ENCODE measurements around the gene COL10A1. TPM values are rescaled to one million over a fixed set of nuclear protein-coding genes. Genes with fewer than 3 reads are reported as not detected.

COL10A1 gene
- total and polyA plus RNA-seq, 2 experiments from 2014 or later, result 0.28 to 0.31 TPM

DNA sequence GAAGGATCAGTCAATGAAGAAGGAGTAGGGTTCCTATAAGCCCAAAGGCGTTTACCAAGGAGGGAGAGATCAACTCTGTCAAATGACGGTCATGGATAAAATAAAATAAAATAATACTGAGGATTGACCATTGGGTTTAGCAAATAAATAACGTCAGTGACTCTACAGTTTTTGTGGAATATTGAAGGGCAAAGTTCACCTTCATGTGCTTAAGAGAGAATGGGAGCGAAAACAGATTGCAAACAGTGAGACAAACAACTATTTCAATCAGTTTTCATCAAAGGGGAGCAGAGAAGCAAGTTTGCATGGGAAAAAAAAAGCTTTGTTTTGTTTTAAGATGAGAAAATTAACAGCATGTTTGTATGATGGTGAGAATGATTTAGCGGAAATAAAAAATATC, 42.9 kb downstream of the COL10A1 start (continued):
- TF ChIP-seq, protein P1, sequence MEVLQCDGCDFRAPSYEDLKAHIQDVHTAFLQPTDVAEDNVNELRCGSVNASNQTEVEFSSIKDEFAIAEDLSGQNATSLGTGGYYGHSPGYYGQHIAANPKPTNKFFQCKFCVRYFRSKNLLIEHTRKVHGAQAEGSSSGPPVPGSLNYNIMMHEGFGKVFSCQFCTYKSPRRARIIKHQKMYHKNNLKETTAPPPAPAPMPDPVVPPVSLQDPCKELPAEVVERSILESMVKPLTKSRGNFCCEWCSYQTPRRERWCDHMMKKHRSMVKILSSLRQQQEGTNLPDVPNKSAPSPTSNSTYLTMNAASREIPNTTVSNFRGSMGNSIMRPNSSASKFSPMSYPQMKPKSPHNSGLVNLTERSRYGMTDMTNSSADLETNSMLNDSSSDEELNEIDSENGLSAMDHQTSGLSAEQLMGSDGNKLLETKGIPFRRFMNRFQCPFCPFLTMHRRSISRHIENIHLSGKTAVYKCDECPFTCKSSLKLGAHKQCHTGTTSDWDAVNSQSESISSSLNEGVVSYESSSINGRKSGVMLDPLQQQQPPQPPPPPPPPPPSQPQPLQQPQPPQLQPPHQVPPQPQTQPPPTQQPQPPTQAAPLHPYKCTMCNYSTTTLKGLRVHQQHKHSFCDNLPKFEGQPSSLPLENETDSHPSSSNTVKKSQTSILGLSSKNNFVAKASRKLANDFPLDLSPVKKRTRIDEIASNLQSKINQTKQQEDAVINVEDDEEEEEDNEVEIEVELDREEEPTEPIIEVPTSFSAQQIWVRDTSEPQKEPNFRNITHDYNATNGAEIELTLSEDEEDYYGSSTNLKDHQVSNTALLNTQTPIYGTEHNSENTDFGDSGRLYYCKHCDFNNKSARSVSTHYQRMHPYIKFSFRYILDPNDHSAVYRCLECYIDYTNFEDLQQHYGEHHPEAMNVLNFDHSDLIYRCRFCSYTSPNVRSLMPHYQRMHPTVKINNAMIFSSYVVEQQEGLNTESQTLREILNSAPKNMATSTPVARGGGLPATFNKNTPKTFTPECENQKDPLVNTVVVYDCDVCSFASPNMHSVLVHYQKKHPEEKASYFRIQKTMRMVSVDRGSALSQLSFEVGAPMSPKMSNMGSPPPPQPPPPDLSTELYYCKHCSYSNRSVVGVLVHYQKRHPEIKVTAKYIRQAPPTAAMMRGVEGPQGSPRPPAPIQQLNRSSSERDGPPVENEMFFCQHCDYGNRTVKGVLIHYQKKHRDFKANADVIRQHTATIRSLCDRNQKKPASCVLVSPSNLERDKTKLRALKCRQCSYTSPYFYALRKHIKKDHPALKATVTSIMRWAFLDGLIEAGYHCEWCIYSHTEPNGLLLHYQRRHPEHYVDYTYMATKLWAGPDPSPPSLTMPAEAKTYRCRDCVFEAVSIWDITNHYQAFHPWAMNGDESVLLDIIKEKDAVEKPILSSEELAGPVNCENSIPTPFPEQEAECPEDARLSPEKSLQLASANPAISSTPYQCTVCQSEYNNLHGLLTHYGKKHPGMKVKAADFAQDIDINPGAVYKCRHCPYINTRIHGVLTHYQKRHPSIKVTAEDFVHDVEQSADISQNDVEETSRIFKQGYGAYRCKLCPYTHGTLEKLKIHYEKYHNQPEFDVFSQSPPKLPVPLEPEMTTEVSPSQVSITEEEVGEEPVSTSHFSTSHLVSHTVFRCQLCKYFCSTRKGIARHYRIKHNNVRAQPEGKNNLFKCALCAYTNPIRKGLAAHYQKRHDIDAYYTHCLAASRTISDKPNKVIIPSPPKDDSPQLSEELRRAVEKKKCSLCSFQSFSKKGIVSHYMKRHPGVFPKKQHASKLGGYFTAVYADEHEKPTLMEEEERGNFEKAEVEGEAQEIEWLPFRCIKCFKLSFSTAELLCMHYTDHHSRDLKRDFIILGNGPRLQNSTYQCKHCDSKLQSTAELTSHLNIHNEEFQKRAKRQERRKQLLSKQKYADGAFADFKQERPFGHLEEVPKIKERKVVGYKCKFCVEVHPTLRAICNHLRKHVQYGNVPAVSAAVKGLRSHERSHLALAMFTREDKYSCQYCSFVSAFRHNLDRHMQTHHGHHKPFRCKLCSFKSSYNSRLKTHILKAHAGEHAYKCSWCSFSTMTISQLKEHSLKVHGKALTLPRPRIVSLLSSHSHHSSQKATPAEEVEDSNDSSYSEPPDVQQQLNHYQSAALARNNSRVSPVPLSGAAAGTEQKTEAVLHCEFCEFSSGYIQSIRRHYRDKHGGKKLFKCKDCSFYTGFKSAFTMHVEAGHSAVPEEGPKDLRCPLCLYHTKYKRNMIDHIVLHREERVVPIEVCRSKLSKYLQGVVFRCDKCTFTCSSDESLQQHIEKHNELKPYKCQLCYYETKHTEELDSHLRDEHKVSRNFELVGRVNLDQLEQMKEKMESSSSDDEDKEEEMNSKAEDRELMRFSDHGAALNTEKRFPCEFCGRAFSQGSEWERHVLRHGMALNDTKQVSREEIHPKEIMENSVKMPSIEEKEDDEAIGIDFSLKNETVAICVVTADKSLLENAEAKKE (CRISPR knock-in tag; IDR thresholded peaks at IDR 0.05), result no peak
- TF ChIP-seq EZH2phosphoT487 (IDR thresholded peaks at IDR 0.05; ENCODE audit: unreplicated experiment) (no peak), CREB1 (CRISPR knock-in tag; IDR thresholded peaks at IDR 0.05; ENCODE audit: low read depth) (no peak), JUNB (IDR thresholded peaks at IDR 0.05; ENCODE audit: unreplicated experiment) (no peak)
- TF ChIP-seq, protein P2, sequence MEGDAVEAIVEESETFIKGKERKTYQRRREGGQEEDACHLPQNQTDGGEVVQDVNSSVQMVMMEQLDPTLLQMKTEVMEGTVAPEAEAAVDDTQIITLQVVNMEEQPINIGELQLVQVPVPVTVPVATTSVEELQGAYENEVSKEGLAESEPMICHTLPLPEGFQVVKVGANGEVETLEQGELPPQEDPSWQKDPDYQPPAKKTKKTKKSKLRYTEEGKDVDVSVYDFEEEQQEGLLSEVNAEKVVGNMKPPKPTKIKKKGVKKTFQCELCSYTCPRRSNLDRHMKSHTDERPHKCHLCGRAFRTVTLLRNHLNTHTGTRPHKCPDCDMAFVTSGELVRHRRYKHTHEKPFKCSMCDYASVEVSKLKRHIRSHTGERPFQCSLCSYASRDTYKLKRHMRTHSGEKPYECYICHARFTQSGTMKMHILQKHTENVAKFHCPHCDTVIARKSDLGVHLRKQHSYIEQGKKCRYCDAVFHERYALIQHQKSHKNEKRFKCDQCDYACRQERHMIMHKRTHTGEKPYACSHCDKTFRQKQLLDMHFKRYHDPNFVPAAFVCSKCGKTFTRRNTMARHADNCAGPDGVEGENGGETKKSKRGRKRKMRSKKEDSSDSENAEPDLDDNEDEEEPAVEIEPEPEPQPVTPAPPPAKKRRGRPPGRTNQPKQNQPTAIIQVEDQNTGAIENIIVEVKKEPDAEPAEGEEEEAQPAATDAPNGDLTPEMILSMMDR (conservative IDR thresholded peaks at IDR 0.05; ENCODE audit: low read depth in 2 of 2), result no peak

DNA sequence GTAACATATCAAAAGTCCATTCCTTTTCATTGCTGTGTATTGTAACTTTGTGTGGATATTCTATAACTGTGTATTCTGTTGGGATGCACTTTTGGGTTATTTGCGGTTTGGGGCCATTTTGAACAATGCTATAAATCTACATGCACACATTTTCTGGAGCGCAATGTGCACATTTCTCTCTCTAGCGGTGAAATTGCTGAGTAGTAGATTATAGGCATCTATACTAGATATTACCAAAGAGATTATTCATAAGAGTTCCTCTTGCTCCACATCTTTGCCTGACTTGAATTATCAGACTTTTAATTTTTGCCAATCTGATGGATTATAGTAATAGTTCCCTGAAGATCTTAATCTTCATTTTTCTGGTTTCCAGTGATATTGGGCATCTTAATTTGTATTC, 47.0 kb downstream of the COL10A1 start:
- peaks cover 1% of the 10 kb centered on the region for H3K27me3 Mint-ChIP-seq (ENCODE audit: insufficient read depth, low read depth, poor library complexity)
- TF ChIP-seq POLR2AphosphoS5 (IDR thresholded peaks at IDR 0.05; ENCODE audit: low read depth), result no peak
- TF ChIP-seq, protein P3, sequence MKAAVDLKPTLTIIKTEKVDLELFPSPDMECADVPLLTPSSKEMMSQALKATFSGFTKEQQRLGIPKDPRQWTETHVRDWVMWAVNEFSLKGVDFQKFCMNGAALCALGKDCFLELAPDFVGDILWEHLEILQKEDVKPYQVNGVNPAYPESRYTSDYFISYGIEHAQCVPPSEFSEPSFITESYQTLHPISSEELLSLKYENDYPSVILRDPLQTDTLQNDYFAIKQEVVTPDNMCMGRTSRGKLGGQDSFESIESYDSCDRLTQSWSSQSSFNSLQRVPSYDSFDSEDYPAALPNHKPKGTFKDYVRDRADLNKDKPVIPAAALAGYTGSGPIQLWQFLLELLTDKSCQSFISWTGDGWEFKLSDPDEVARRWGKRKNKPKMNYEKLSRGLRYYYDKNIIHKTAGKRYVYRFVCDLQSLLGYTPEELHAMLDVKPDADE (IDR thresholded peaks at IDR 0.05), result no peak
- TF ChIP-seq, protein P4, sequence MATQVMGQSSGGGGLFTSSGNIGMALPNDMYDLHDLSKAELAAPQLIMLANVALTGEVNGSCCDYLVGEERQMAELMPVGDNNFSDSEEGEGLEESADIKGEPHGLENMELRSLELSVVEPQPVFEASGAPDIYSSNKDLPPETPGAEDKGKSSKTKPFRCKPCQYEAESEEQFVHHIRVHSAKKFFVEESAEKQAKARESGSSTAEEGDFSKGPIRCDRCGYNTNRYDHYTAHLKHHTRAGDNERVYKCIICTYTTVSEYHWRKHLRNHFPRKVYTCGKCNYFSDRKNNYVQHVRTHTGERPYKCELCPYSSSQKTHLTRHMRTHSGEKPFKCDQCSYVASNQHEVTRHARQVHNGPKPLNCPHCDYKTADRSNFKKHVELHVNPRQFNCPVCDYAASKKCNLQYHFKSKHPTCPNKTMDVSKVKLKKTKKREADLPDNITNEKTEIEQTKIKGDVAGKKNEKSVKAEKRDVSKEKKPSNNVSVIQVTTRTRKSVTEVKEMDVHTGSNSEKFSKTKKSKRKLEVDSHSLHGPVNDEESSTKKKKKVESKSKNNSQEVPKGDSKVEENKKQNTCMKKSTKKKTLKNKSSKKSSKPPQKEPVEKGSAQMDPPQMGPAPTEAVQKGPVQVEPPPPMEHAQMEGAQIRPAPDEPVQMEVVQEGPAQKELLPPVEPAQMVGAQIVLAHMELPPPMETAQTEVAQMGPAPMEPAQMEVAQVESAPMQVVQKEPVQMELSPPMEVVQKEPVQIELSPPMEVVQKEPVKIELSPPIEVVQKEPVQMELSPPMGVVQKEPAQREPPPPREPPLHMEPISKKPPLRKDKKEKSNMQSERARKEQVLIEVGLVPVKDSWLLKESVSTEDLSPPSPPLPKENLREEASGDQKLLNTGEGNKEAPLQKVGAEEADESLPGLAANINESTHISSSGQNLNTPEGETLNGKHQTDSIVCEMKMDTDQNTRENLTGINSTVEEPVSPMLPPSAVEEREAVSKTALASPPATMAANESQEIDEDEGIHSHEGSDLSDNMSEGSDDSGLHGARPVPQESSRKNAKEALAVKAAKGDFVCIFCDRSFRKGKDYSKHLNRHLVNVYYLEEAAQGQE (IDR thresholded peaks at IDR 0.05; ENCODE audit: unreplicated experiment), result no peak
- no peak for TF ChIP-seq STAT1 (IDR thresholded peaks at IDR 0.05; ENCODE audit: unreplicated experiment)
- TF ChIP-seq EZH2 (IDR thresholded peaks at IDR 0.05; ENCODE audit: low read depth, unreplicated experiment), result no peak
- no peak for DNase-seq (ENCODE audit: low spot score)

More for the DNA sequence above, 47.0 kb downstream of the COL10A1 start:
- Mint-ChIP-seq H3K36me3 (ENCODE audit: low read depth) (no peaks in the 10 kb centered on the region), H3K27ac (no peak overlapping the region), H3K9me3 (no peaks in the 10 kb centered on the region), H3K4me1 (peaks cover 5% of the 10 kb centered on the region; the same call in 2 of the 3 replicates), H3K4me3 (no peak overlapping the region)
- no peaks in the 10 kb centered on the region for H3K79me2 ChIP-seq (replicated peaks; ENCODE audit: insufficient read depth)
- no peak overlapping the region for H3K27ac ChIP-seq (ENCODE audit: low read depth)
- H3K27me3 ChIP-seq (ENCODE audit: insufficient read depth), result no peaks in the 10 kb centered on the region
- H3K4me3 ChIP-seq, result no peak overlapping the region
- no peaks in the 10 kb centered on the region for H4K20me1 ChIP-seq (replicated peaks; ENCODE audit: insufficient read depth)
- no peaks in the 10 kb centered on the region for H3K36me3 ChIP-seq (ENCODE audit: insufficient read depth)
- ATAC-seq, result no peak
- no peaks in the 10 kb centered on the region for H3K4me1 ChIP-seq (ENCODE audit: insufficient read depth)
- no peak overlapping the region for H3K4me2 ChIP-seq
- no peak overlapping the region for H2AFZ ChIP-seq
- no peaks in the 10 kb centered on the region for H3F3A ChIP-seq (replicated peaks; ENCODE audit: low read depth)
- no peaks in the 10 kb centered on the region for H3K9me2 ChIP-seq (ENCODE audit: insufficient read depth)

Data from GM23338 (cell line).